Naive thymus-derived CD4-positive, alpha-beta T cell (primary cell): ENCODE measurements around the gene TSPYL2. TPM values are rescaled to one million over a fixed set of nuclear protein-coding genes. Genes with fewer than 3 reads are reported as not detected.

Experiments
- ATAC-seq: fragments of 150-1000 bp; cut with Tn5 transposase; 2 replicates; pipeline ENCODE4 v1.10.0; 2021; ENCODE audit warnings: mild to moderate bottlenecking, moderate library complexity
- CTCF ChIA-PET: fragments of 350-600 bp; sonication (Branson Sonifier 250); formaldehyde crosslinking; loops from one replicate; lab custom pipeline; 2021; ENCODE audit warnings: antibody characterized with exemption; lab: Charles Lee
- POLR2A ChIA-PET: fragments of 350-600 bp; sonication (Branson Sonifier 250); formaldehyde crosslinking; loops from one replicate; lab custom pipeline; 2021; ENCODE audit warnings: antibody characterized with exemption, inconsistent platforms; lab: Charles Lee
- DNase-seq, 9 donors: peaks; one replicate each; pipeline versions ENCODE4 v3.0.0 to v3.0.0-alpha.2; 2020 to 2022; ENCODE audit warnings: mixed read lengths in 1 of 9
- H3K27ac ChIP-seq: one replicate; pipeline ENCODE4 v1.7.0; 2013; ENCODE audit warnings: mild to moderate bottlenecking, low read depth, low read length, moderate library complexity
- H3K27me3 ChIP-seq, 2 donors: one replicate each; pipeline ENCODE4 v1.7.0; 2013; ENCODE audit warnings: low read length in 2 of 2, mild to moderate bottlenecking in 2 of 2, moderate library complexity in 2 of 2; ENCODE audit not compliant: control insufficient read depth in 2 of 2, insufficient read depth in 2 of 2
- H3K36me3 ChIP-seq, 3 experiments: 1 replicate in 2 of 3; 2 replicates in 1 of 3; pipeline ENCODE4 v1.7.0; 2013; ENCODE audit warnings: low read length in 3 of 3, mild to moderate bottlenecking in 3 of 3, moderate library complexity in 1 of 3; ENCODE audit not compliant: insufficient read depth in 3 of 3, control insufficient read depth in 2 of 3
- H3K4me1 ChIP-seq, 2 donors: one replicate each; pipeline ENCODE4 v1.7.0; 2013; ENCODE audit warnings: low read length in 2 of 2, mild to moderate bottlenecking in 2 of 2, moderate library complexity in 1 of 2; ENCODE audit not compliant: control insufficient read depth in 2 of 2, insufficient read depth in 2 of 2
- H3K4me3 ChIP-seq: 2 replicates; pipeline ENCODE4 v1.7.0; 2013; ENCODE audit warnings: mild to moderate bottlenecking, low read length
- H3K9me3 ChIP-seq, 3 experiments: 1 replicate in 2 of 3; 2 replicates in 1 of 3; pipeline ENCODE4 v1.7.0; 2013; ENCODE audit warnings: low read length in 3 of 3; ENCODE audit not compliant: control insufficient read depth in 2 of 3
- H3K27ac Mint-ChIP-seq, 9 donors: one replicate each; pipeline ENCODE4 v1.8.0; 2020 to 2022; ENCODE audit warnings: mixed read lengths in 9 of 9, mild to moderate bottlenecking in 8 of 9, moderate library complexity in 5 of 9, inconsistent platforms in 2 of 9
- H3K27me3 Mint-ChIP-seq, 5 donors: one replicate each; pipeline ENCODE4 v1.8.0; 2021 to 2022; ENCODE audit warnings: mixed read lengths in 5 of 5, mild to moderate bottlenecking in 1 of 5
- H3K36me3 Mint-ChIP-seq, 5 donors: one replicate each; pipeline ENCODE4 v1.8.0; 2020 to 2022; ENCODE audit warnings: mixed read lengths in 5 of 5, mild to moderate bottlenecking in 3 of 5, inconsistent platforms in 1 of 5
- H3K4me1 Mint-ChIP-seq, 7 donors: one replicate each; pipeline ENCODE4 v1.8.0; 2020 to 2022; ENCODE audit warnings: mixed read lengths in 7 of 7, mild to moderate bottlenecking in 3 of 7, inconsistent platforms in 1 of 7
- H3K4me3 Mint-ChIP-seq, 10 donors: one replicate each; pipeline ENCODE4 v1.8.0; 2020 to 2022; ENCODE audit warnings: mild to moderate bottlenecking in 10 of 10, mixed read lengths in 10 of 10, moderate library complexity in 6 of 10, inconsistent platforms in 2 of 10
- H3K9me3 Mint-ChIP-seq, 11 donors: one replicate each; pipeline ENCODE4 v1.8.0; 2020 to 2022; ENCODE audit warnings: mixed read lengths in 11 of 11, mild to moderate bottlenecking in 4 of 11, inconsistent platforms in 1 of 11, moderate library complexity in 1 of 11
- intact Hi-C, 2 donors: fragments of 100-400 bp; cut with micrococcal nuclease; formaldehyde crosslinking; loops; one replicate each; pipeline ENCODE4 v1.15.1; 2023
- polyA plus RNA-seq, 2 donors: library from polyadenylated mRNA; unstranded; fragments of 300-500 nt; fragmentation: Illumina TruSeq; gene quantifications; one replicate each; pipeline ENCODE4 v1.2.3, GENCODE V29; 2021
- total RNA-seq, 6 experiments: library from RNA in 5 of 6; stranded (reverse) in 5 of 6; gene quantifications; 1 replicate in 5 of 6; 2 replicates in 1 of 6; pipeline ENCODE4 v1.2.3 and lab custom pipeline; 2021 to 2026

Gene TSPYL2
- total and polyA plus RNA-seq, 7 experiments from 2014 or later: 21.9 to 239 (median 154) TPM

DNA sequence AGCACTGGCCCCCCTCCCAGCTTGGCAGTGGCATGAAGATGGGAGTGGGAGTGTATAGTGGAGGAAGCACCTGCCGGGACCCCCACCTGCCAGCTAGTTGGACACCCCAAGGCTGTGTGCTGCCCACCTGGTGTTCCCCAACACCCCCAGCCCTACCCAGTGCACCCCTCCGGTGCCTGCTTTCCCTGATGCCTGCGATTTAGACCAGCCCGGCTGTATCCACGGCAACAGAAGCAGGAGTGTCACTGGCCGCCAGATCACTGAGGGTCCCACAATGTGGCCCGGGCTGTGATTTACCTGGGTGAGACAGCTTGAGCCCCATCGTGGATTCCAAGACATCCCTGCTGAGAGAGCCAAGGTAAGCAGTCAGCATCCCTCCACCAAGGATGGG, 33.0 kb upstream of the TSPYL2 start:
- ChIA-PET CTCF (no interaction called here), POLR2A (no interaction called here)
- DNase-seq: no peak
- peaks cover 0 to 5% of the 10 kb centered on the region in 2 donors for H3K4me1 ChIP-seq
- H3K4me1 Mint-ChIP-seq: peaks cover 0 to 6% (median 0%) of the 10 kb centered on the region in 7 donors
- H3K27ac ChIP-seq: no peak overlapping the region
- no peaks in the 10 kb centered on the region for H3K9me3 Mint-ChIP-seq
- no peaks in the 10 kb centered on the region for H3K36me3 Mint-ChIP-seq
- no peaks in the 10 kb centered on the region for H3K36me3 ChIP-seq
- no peak for ATAC-seq
- no peak overlapping the region for H3K27ac Mint-ChIP-seq
- H3K9me3 ChIP-seq: no peaks in the 10 kb centered on the region
- no peak overlapping the region for H3K4me3 ChIP-seq
- H3K27me3 Mint-ChIP-seq: peaks cover 0 to 8% (median 0%) of the 10 kb centered on the region in 5 donors
- intact Hi-C loops: no loop called here
- H3K4me3 Mint-ChIP-seq: peak overlapping the region in 2 of 10 donors; percentile 5 to 30
- H3K27me3 ChIP-seq: no peaks in the 10 kb centered on the region

- DNase-seq (no peak), ATAC-seq (no peak)
- Histone ChIP-seq H3K4me1 (peaks cover 0 to 5% of the 10 kb centered on the region in 2 donors), H3K27ac (no peak overlapping the region), H3K4me3 (no peak overlapping the region), H3K36me3 (no peaks in the 10 kb centered on the region), H3K27me3 (no peaks in the 10 kb centered on the region), H3K9me3 (no peaks in the 10 kb centered on the region)
- Mint-ChIP-seq H3K4me1 (peaks cover 0 to 6% (median 0%) of the 10 kb centered on the region in 7 donors), H3K4me3 (no peak overlapping the region), H3K27me3 (peaks cover 0 to 8% (median 0%) of the 10 kb centered on the region in 5 donors), H3K27ac (no peak overlapping the region), H3K9me3 (no peaks in the 10 kb centered on the region), H3K36me3 (no peaks in the 10 kb centered on the region)
- intact Hi-C loops: no loop called here
- CTCF ChIA-PET: no interaction called here
- POLR2A ChIA-PET: interaction anchor here (0.8 kb wide), 1 partner anchor 10 kb away, joined by 5 read pairs; no protein-coding TSS in a partner anchor
Measured at GRCh38 chrX:53050841-53051240, 31.3 kb upstream of the TSPYL2 start.

GRCh38 chrX:53055244-53055849, 26.8 kb upstream of the TSPYL2 start:
- Mint-ChIP-seq H3K27ac (no peak overlapping the region), H3K9me3 (no peaks in the 10 kb centered on the region), H3K4me3 (no peak overlapping the region), H3K27me3 (no peaks in the 10 kb centered on the region), H3K36me3 (no peaks in the 10 kb centered on the region), H3K4me1 (peaks cover 0 to 6% (median 0%) of the 10 kb centered on the region in 7 donors)
- DNase-seq (no peak), ATAC-seq (no peak)
- Histone ChIP-seq H3K36me3 (no peaks in the 10 kb centered on the region), H3K27ac (no peak overlapping the region), H3K9me3 (no peaks in the 10 kb centered on the region), H3K27me3 (no peaks in the 10 kb centered on the region), H3K4me1 (peaks cover 0 to 5% of the 10 kb centered on the region in 2 donors), H3K4me3 (no peak overlapping the region)
- intact Hi-C loops: no loop called here
- POLR2A ChIA-PET: no interaction called here
- CTCF ChIA-PET: no interaction called here

- Histone ChIP-seq H3K4me1 (peaks cover 0 to 5% of the 10 kb centered on the region in 2 donors), H3K27ac (no peak overlapping the region), H3K27me3 (no peaks in the 10 kb centered on the region), H3K4me3 (no peak overlapping the region), H3K36me3 (no peaks in the 10 kb centered on the region), H3K9me3 (no peaks in the 10 kb centered on the region)
- CTCF ChIA-PET: no interaction called here
- Mint-ChIP-seq H3K27me3 (no peaks in the 10 kb centered on the region), H3K36me3 (no peaks in the 10 kb centered on the region), H3K9me3 (no peaks in the 10 kb centered on the region), H3K4me1 (peaks cover 0 to 6% (median 0%) of the 10 kb centered on the region in 7 donors), H3K27ac (no peak overlapping the region), H3K4me3 (no peak overlapping the region)
- POLR2A ChIA-PET: no interaction called here
- ATAC-seq (no peak), DNase-seq (no peak)
- intact Hi-C loops: no loop called here
Measured at GRCh38 chrX:53056292-53056691, 25.9 kb upstream of the TSPYL2 start.

DNA sequence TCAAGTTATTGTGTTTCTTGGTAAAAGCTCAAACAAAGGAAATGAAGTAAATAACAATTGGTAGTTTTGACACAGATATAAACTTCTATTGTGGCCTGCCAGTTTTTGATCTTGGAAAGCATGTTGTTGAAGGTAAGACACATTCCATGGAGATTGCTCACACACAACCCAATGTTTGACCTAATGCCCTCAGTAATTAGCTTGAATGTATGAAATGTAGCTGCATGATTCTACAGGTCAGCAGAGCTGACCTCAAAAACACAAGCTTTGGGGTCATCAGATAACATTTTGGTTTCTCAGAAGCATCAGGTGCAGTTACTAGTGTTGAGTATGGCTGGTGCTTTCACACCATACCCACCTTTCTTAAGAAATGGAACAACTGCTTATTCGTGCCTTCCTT, 17.1 kb upstream of the TSPYL2 start:
- no peaks in the 10 kb centered on the region for H3K9me3 ChIP-seq
- CTCF ChIA-PET: no interaction called here
- no peak for DNase-seq
- H3K36me3 ChIP-seq: no peaks in the 10 kb centered on the region
- H3K4me3 Mint-ChIP-seq: no peak overlapping the region
- H3K4me3 ChIP-seq: no peak overlapping the region
- H3K27me3 ChIP-seq: no peaks in the 10 kb centered on the region
- no peaks in the 10 kb centered on the region for H3K9me3 Mint-ChIP-seq
- no peaks in the 10 kb centered on the region for H3K4me1 ChIP-seq
- no peaks in the 10 kb centered on the region for H3K36me3 Mint-ChIP-seq
- H3K27ac ChIP-seq: no peak overlapping the region
- POLR2A ChIA-PET: interaction anchor here (1.4 kb wide), 1 partner anchor 29 kb away, joined by 3 read pairs; the partner anchor contains the start of gene KANTR
- no peak for ATAC-seq
- intact Hi-C loops: no loop called here
- H3K4me1 Mint-ChIP-seq: no peaks in the 10 kb centered on the region
- no peaks in the 10 kb centered on the region for H3K27me3 Mint-ChIP-seq
- H3K27ac Mint-ChIP-seq: no peak overlapping the region

- H3K27ac ChIP-seq: no peak overlapping the region
- ATAC-seq: no peak
- peaks cover 0 to 7% of the 10 kb centered on the region in 2 donors for H3K4me1 ChIP-seq
- DNase-seq: no peak
- POLR2A ChIA-PET: interaction anchor here (1.6 kb wide), 2 partner anchors 18 to 31 kb away, joined by 4 to 7 read pairs; no protein-coding TSS in a partner anchor
- Mint-ChIP-seq H3K4me3 (peak overlapping the region in 1 of 10 donors; percentile 91), H3K27me3 (no peaks in the 10 kb centered on the region), H3K4me1 (peaks cover 6 to 19% (median 17%) of the 10 kb centered on the region in 7 donors), H3K27ac (peak overlapping the region in 1 of 9 donors; percentile 90), H3K36me3 (no peaks in the 10 kb centered on the region), H3K9me3 (peaks cover 0 to 4% (median 0%) of the 10 kb centered on the region in 11 donors)
- H3K4me3 ChIP-seq: no peak overlapping the region
- no peaks in the 10 kb centered on the region for H3K36me3 ChIP-seq
- no peaks in the 10 kb centered on the region for H3K27me3 ChIP-seq
- intact Hi-C loops: loop anchor here (1.0 to 2.0 kb wide), 4 partner anchors 11 to 100 kb away; partner anchors contain the start of gene TSPYL2 (in 1 of the 2)
- CTCF ChIA-PET: interaction anchor here (1.8 kb wide), 1 partner anchor 18 kb away, joined by 21 read pairs; no protein-coding TSS in a partner anchor
- H3K9me3 ChIP-seq: no peaks in the 10 kb centered on the region
Measured at GRCh38 chrX:53071064-53071463, 11.1 kb upstream of the TSPYL2 start.
